H1 (cell line): Measurements from ENCODE around the gene KCNE4. TPM values are rescaled to one million over a fixed set of nuclear protein-coding genes. Genes with fewer than 3 reads are reported as not detected.

Experiments used
- CTCF ChIA-PET: fragments of 300-600 bp; sonication (Branson Sonifier 250); formaldehyde crosslinking; loops from one replicate; lab custom pipeline; 2021; ENCODE audit not compliant: partially characterized antibody; lab: Charles Lee
- POLR2A ChIA-PET: fragments of 300-600 bp; sonication (Branson Sonifier 250); formaldehyde crosslinking; loops from one replicate; lab custom pipeline; 2021; ENCODE audit warnings: inconsistent platforms; ENCODE audit not compliant: partially characterized antibody; lab: Charles Lee
- DNase-seq, 2 experiments: peaks; one replicate each; pipeline versions ENCODE4 v3.0.0 to v3.0.0-alpha.2; 2010 to 2022; ENCODE audit warnings: low spot score in 2 of 2, low read depth in 1 of 2, mixed read lengths in 1 of 2
- FAIRE-seq: peaks from 2 replicates; lab custom pipeline; 2011; peaks lifted over from hg19 to GRCh38; lab: Jason Lieb, UNC
- H2AFZ ChIP-seq: 2 replicates; pipeline ENCODE4 v1.8.1; 2012; ENCODE audit warnings: low read length, inconsistent platforms
- H2AK5ac ChIP-seq: 2 replicates; pipeline ENCODE4 v1.6.1; 2013; ENCODE audit warnings: low read depth, low read length
- H2BK120ac ChIP-seq: replicated peaks from 2 replicates; pipeline ENCODE3; 2013; ENCODE audit warnings: low read depth, low read length, inconsistent platforms
- H2BK12ac ChIP-seq: 2 replicates; pipeline ENCODE4 v1.6.1; 2013; ENCODE audit warnings: low read depth, low read length
- H2BK15ac ChIP-seq: 2 replicates; pipeline ENCODE4 v1.6.1; 2013; ENCODE audit warnings: low read length
- H2BK20ac ChIP-seq: 2 replicates; pipeline ENCODE4 v1.6.1; 2013; ENCODE audit warnings: low read length
- H2BK5ac ChIP-seq: 2 replicates; pipeline ENCODE4 v1.6.1; 2013; ENCODE audit warnings: low read depth, low read length
- H3K14ac ChIP-seq: 2 replicates; pipeline ENCODE4 v1.6.1; 2013; ENCODE audit warnings: inconsistent platforms; ENCODE audit not compliant: insufficient read length
- H3K18ac ChIP-seq: 2 replicates; pipeline ENCODE4 v1.6.1; 2013; ENCODE audit warnings: low read length; ENCODE audit errors: extremely low read depth
- H3K23ac ChIP-seq: 2 replicates; pipeline ENCODE4 v1.6.1; 2013; ENCODE audit warnings: inconsistent platforms; ENCODE audit not compliant: insufficient read length
- H3K23me2 ChIP-seq: 2 replicates; pipeline ENCODE4 v1.6.1; 2013; ENCODE audit warnings: low read depth, low read length
- H3K27ac ChIP-seq: 2 replicates; pipeline ENCODE4 v1.6.1; 2011; ENCODE audit warnings: low read depth, low read length, inconsistent platforms
- H3K27me3 ChIP-seq, 4 experiments: replicated peaks in 1 of 4; 1 replicate in 1 of 4; 2 replicates in 3 of 4; pipeline versions ENCODE4 v1.6.1 to v1.8.1; 2011 to 2013; ENCODE audit warnings: low read length in 3 of 4, mild to moderate bottlenecking in 3 of 4, inconsistent platforms in 2 of 4, mixed read lengths in 2 of 4, moderate library complexity in 1 of 4; ENCODE audit not compliant: control insufficient read depth in 3 of 4, insufficient read depth in 3 of 4; ENCODE audit errors: extremely low read depth in 1 of 4
- H3K36me3 ChIP-seq, 4 experiments: 2 replicates each; pipeline versions ENCODE4 v1.6.1 to v1.8.1; 2011 to 2013; ENCODE audit warnings: mild to moderate bottlenecking in 4 of 4, low read length in 3 of 4, moderate library complexity in 2 of 4, control low read depth in 1 of 4, inconsistent platforms in 1 of 4; ENCODE audit not compliant: insufficient read depth in 4 of 4, control insufficient read depth in 2 of 4
- H3K4ac ChIP-seq: replicated peaks from 2 replicates; pipeline ENCODE3; 2013; ENCODE audit warnings: low read length, low read depth, mixed read lengths, inconsistent platforms; ENCODE audit not compliant: insufficient read length
- H3K4me1 ChIP-seq, 4 experiments: replicated peaks in 1 of 4; 1 replicate in 1 of 4; 2 replicates in 3 of 4; pipeline versions ENCODE4 v1.6.1 to v1.8.1; 2011 to 2013; ENCODE audit warnings: low read length in 3 of 4, inconsistent platforms in 2 of 4, mixed read lengths in 1 of 4; ENCODE audit not compliant: insufficient read depth in 4 of 4, control insufficient read depth in 3 of 4
- H3K4me2 ChIP-seq, 2 experiments: 2 replicates each; pipeline versions ENCODE4 v1.6.1 to v1.8.1; 2011 to 2013; ENCODE audit warnings: low read depth in 2 of 2, low read length in 2 of 2, control low read depth in 1 of 2, inconsistent platforms in 1 of 2, mild to moderate bottlenecking in 1 of 2; ENCODE audit not compliant: insufficient read depth in 1 of 2
- H3K4me3 ChIP-seq, 4 experiments: fragments of 200-600, 300-600 bp in 1 of 4; sonication (generic), shearing (Covaris generic), sonication (Bioruptor Twin) in 1 of 4; 2 replicates each; pipeline versions ENCODE4 v1.5.1 to v1.8.1; 2011 to 2016; ENCODE audit warnings: low read length in 4 of 4, low read depth in 3 of 4, control low read depth in 2 of 4, inconsistent platforms in 2 of 4, mild to moderate bottlenecking in 2 of 4, mixed read lengths in 1 of 4, moderate library complexity in 1 of 4; ENCODE audit not compliant: insufficient read depth in 2 of 4; ENCODE audit errors: extremely low read depth in 1 of 4
- H3K56ac ChIP-seq: replicated peaks from 2 replicates; pipeline ENCODE3; 2013; ENCODE audit warnings: low read depth, mild to moderate bottlenecking, mixed read lengths, low read length, inconsistent platforms; ENCODE audit not compliant: insufficient read length
- H3K79me1 ChIP-seq: 2 replicates; pipeline ENCODE4 v1.6.1; 2013; ENCODE audit warnings: low read depth, low read length, control low read depth
- H3K79me2 ChIP-seq, 2 experiments: 2 replicates each; pipeline versions ENCODE4 v1.6.1 to v1.8.1; 2012 to 2013; ENCODE audit warnings: low read length in 2 of 2, mild to moderate bottlenecking in 2 of 2, inconsistent platforms in 1 of 2; ENCODE audit not compliant: insufficient read depth in 2 of 2, control insufficient read depth in 1 of 2
- H3K9ac ChIP-seq, 4 experiments: replicated peaks in 1 of 4; 1 replicate in 1 of 4; 2 replicates in 3 of 4; pipeline versions ENCODE4 v1.6.1 to v1.8.1; 2011 to 2013; ENCODE audit warnings: low read depth in 3 of 4, low read length in 3 of 4, control low read depth in 2 of 4, mild to moderate bottlenecking in 2 of 4, moderate library complexity in 2 of 4, inconsistent platforms in 1 of 4; ENCODE audit errors: extremely low read depth in 1 of 4
- H3K9me3 ChIP-seq, 2 experiments: 2 replicates each; pipeline versions ENCODE4 v1.6.1 to v1.8.1; 2012 to 2013; ENCODE audit warnings: mild to moderate bottlenecking in 2 of 2, moderate library complexity in 2 of 2, control low read depth in 1 of 2, inconsistent platforms in 1 of 2, low read depth in 1 of 2, low read length in 1 of 2, mixed read lengths in 1 of 2; ENCODE audit not compliant: insufficient read depth in 2 of 2
- H4K20me1 ChIP-seq, 2 experiments: replicated peaks in 1 of 2; 2 replicates each; pipeline versions ENCODE3 to v1.8.1; 2011 to 2013; ENCODE audit warnings: inconsistent platforms in 2 of 2, low read length in 2 of 2, mild to moderate bottlenecking in 1 of 2; ENCODE audit not compliant: insufficient read depth in 2 of 2, control insufficient read depth in 1 of 2
- H4K5ac ChIP-seq: 2 replicates; pipeline ENCODE4 v1.6.1; 2013; ENCODE audit warnings: low read length, low read depth, mixed read lengths, inconsistent platforms; ENCODE audit not compliant: insufficient read length
- H4K8ac ChIP-seq: 2 replicates; pipeline ENCODE4 v1.8.0; 2013; ENCODE audit warnings: mild to moderate bottlenecking, moderate library complexity, low read length, inconsistent platforms; ENCODE audit not compliant: insufficient read depth; ENCODE audit errors: extremely low read depth
- H4K91ac ChIP-seq: replicated peaks from 2 replicates; pipeline ENCODE3; 2013; ENCODE audit warnings: low read length, mixed read lengths, inconsistent platforms; ENCODE audit not compliant: insufficient read length
- ASH2L ChIP-seq: fragments of 200-600, 300-600 bp; sonication (generic); IDR thresholded peaks from one replicate; pipeline ENCODE4 v1.7.1; 2017; ENCODE audit warnings: low read length
- BCL11A ChIP-seq, 2 experiments: IDR thresholded peaks; one replicate each; pipeline ENCODE4 v1.6.1; 2011; ENCODE audit warnings: low read depth in 2 of 2, low read length in 2 of 2, mild to moderate bottlenecking in 2 of 2
- BRCA1 ChIP-seq: IDR thresholded peaks from 2 replicates; pipeline ENCODE4 v1.6.1; 2012; ENCODE audit warnings: low read depth, low read length, improper control_type of control experiment
- CBX5 ChIP-seq: fragments of 300-800, 300-1000 bp; sonication (generic); IDR thresholded peaks from 2 replicates; pipeline ENCODE4 v1.7.1; 2016; ENCODE audit warnings: antibody characterized with exemption, low read length, low read depth
- CBX8 ChIP-seq: fragments of 300-800, 300-1000 bp; sonication (generic); IDR thresholded peaks from 2 replicates; pipeline ENCODE4 v1.7.1; 2016; ENCODE audit warnings: low read depth, low read length, borderline replicate concordance
- CREB1 ChIP-seq: IDR thresholded peaks from 2 replicates; pipeline ENCODE4 v1.6.1; 2012; ENCODE audit warnings: inconsistent platforms
- CTBP2 ChIP-seq: IDR thresholded peaks from 2 replicates; pipeline ENCODE4 v1.7.0; 2011; ENCODE audit warnings: borderline replicate concordance, mild to moderate bottlenecking, moderate library complexity, mixed read lengths, low read length; ENCODE audit not compliant: insufficient read depth, insufficient read length
- KDM5A ChIP-seq: fragments of 200-600 bp; IDR thresholded peaks from 2 replicates; pipeline ENCODE4 v1.7.1; 2012; ENCODE audit warnings: mild to moderate bottlenecking, low read length, inconsistent platforms, mixed read lengths
- NANOG ChIP-seq: IDR thresholded peaks from 2 replicates; pipeline ENCODE4 v1.6.1; 2011; ENCODE audit warnings: low read length, low read depth, mild to moderate bottlenecking, inconsistent platforms; ENCODE audit not compliant: insufficient read depth, poor library complexity, severe bottlenecking
- NRF1 ChIP-seq: IDR thresholded peaks from 2 replicates; pipeline ENCODE4 v1.6.1; 2011; ENCODE audit warnings: mild to moderate bottlenecking, low read depth, low read length, improper control_type of control experiment
- POU5F1 ChIP-seq: IDR thresholded peaks from 2 replicates; pipeline ENCODE4 v1.6.1; 2011; ENCODE audit warnings: low read depth, mild to moderate bottlenecking, low read length, moderate library complexity
- TCF12 ChIP-seq: IDR thresholded peaks from 2 replicates; pipeline ENCODE4 v1.6.1; 2011; ENCODE audit warnings: low read depth, mild to moderate bottlenecking, low read length
- TEAD4 ChIP-seq: IDR thresholded peaks from 2 replicates; pipeline ENCODE4 v1.6.1; 2012; ENCODE audit warnings: low read depth, low read length, inconsistent platforms, mixed read lengths
- WGBS, 2 experiments: shearing (Covaris generic) in 1 of 2; methylation state at CpG; one replicate each; pipeline versions ENCODE4 v1.1.6 to v1.1.7; 2013 to 2015; ENCODE audit warnings: low lambda C conversion rate in 2 of 2, mixed read lengths in 2 of 2, inconsistent platforms in 1 of 2, low coverage in 1 of 2, missing lambda C conversion rate in 1 of 2; ENCODE audit not compliant: insufficient replicate concordance in 2 of 2, insufficient coverage in 1 of 2, insufficient read length in 1 of 2; ENCODE audit errors: extremely low coverage in 1 of 2, missing lambda C conversion rate in 1 of 2; 5-methylcytosine and 5-hydroxymethylcytosine counted together
- polyA plus RNA-seq, 7 experiments: library from polyadenylated mRNA; depleted of rRNA in 3 of 7; stranded (reverse) in 5 of 7; unstranded in 2 of 7; fragments of >200 nt in 5 of 7; fragments of 200-250 nt in 2 of 7; gene quantifications; 1 replicate in 5 of 7; 2 replicates in 1 of 7; 4 replicates in 1 of 7; pipeline versions ENCODE4 v1.2.1 to v1.2.3, GENCODE V29; 2011 to 2013; ENCODE audit warnings: missing spikeins in 2 of 7, mixed read lengths in 2 of 7
- total RNA-seq: library from RNA; stranded (reverse); fragmentation: NEBNext Ultra II Directional; extraction: Animal tissue kit (Norgen Biotek cat#: 25700); gene quantifications from 2 replicates; pipeline ENCODE4 v1.2.1, GENCODE V29; 2021
- TF ChIP-seq, protein P1 (sequence below): IDR thresholded peaks from 2 replicates; pipeline ENCODE4 v1.6.1; 2011; ENCODE audit warnings: low read length, improper control_type of control experiment

KCNE4 gene
- total and polyA plus RNA-seq, 2 of the 8 experiments (the other 6 are each of a cell fraction or from before 2014, with no cell fraction given): 0.08 to 0.09 TPM

DNA sequence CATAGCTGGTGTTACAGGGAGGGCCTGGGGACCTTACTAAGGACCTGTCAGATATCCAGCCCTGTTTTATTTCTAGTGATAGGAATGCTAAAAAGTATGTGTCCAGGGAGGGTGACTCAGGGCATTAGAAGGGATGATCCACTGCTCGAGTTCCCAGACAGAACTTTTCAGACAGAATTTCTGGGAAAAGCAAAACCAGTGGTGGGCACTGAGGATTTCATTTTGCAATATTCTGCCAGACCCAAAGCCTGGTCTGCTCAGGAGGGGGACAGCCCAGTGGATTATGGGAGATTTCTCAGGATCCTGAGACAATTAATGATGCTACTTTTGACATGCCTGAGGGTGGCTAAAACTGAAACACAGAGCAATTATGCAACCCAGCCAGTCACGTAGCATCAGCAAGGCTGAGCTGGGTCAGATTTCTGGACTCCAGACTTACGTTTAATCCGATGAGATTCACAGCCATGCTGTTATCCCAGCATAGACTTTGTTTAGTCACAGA lies 4.7 kb upstream of the KCNE4 start:
- Histone ChIP-seq H3K56ac (no peak overlapping the region), H4K5ac (no peak overlapping the region), H3K27me3 (no peaks in the 10 kb centered on the region), H4K8ac (no peak overlapping the region), H2AFZ (no peak overlapping the region), H2AK5ac (no peak overlapping the region), H3K23me2 (no peaks in the 10 kb centered on the region), H2BK5ac (no peak overlapping the region), H2BK20ac (no peak overlapping the region), H3K36me3 (no peaks in the 10 kb centered on the region), H3K4ac (no peak overlapping the region), H3K14ac (no peak overlapping the region), H3K9me3 (no peaks in the 10 kb centered on the region), H4K91ac (no peak overlapping the region), H3K4me1 (peaks cover 2 to 12% (median 7%) of the 10 kb centered on the region in 4 experiments; a peak in 4 of 7 replicates), H3K18ac (no peak overlapping the region), H3K4me2 (no peak overlapping the region), H3K79me1 (no peaks in the 10 kb centered on the region), H3K9ac (no peak overlapping the region), H3K4me3 (no peak overlapping the region), H2BK120ac (no peak overlapping the region), H4K20me1 (no peaks in the 10 kb centered on the region), H3K23ac (no peak overlapping the region), H2BK12ac (no peak overlapping the region), H3K79me2 (no peaks in the 10 kb centered on the region), H3K27ac (no peak overlapping the region), H2BK15ac (0 out of 2 replicates have a peak overlapping the region, but pooled peaks have one; percentile 54)
- FAIRE-seq: no peak
- no peak for DNase-seq
- CTCF ChIA-PET: interaction anchor here (0.8 to 1.3 kb wide), 2 partner anchors 10 to 76 kb away, joined by 3 to 4 read pairs; no protein-coding TSS in a partner anchor
- WGBS, 2 experiments: 92% methylated on average over 4 of the region's 4 CpGs; no CpG with 5 or more reads in 1 of the 2 experiments
- POLR2A ChIA-PET: no interaction called here
- no peak for TF ChIP-seq NRF1
- no peak for TF ChIP-seq CBX5
- no peak for TF ChIP-seq NANOG
- no peak for TF ChIP-seq TCF12
- TF ChIP-seq, protein P1, sequence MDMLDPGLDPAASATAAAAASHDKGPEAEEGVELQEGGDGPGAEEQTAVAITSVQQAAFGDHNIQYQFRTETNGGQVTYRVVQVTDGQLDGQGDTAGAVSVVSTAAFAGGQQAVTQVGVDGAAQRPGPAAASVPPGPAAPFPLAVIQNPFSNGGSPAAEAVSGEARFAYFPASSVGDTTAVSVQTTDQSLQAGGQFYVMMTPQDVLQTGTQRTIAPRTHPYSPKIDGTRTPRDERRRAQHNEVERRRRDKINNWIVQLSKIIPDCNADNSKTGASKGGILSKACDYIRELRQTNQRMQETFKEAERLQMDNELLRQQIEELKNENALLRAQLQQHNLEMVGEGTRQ: no peak
- TF ChIP-seq CBX8: no peak
- TF ChIP-seq BCL11A (IDR thresholded peaks at IDR 0.05; ENCODE audit: low read depth in 2 of 2, low read length in 2 of 2): no peak
- no peak for TF ChIP-seq ASH2L
- TF ChIP-seq BRCA1: no peak
- no peak for TF ChIP-seq TEAD4
- no peak for TF ChIP-seq CTBP2
- TF ChIP-seq CREB1: no peak
- TF ChIP-seq KDM5A: no peak
- TF ChIP-seq POU5F1: no peak
